K562 (cell line): ENCODE data around the gene DTYMK. TPM values are rescaled to one million over a fixed set of nuclear protein-coding genes. Genes with fewer than 3 reads are reported as not detected.

ENCODE experiments used
- ELF2 ChIP-seq: fragments of 250-450 bp; sonication (Bioruptor Pico); IDR thresholded peaks from 2 replicates; pipeline ENCODE4 v1.5.0; 2021; ENCODE audit warnings: mild to moderate bottlenecking
- ESRRA ChIP-seq: fragments of 450-650 bp; IDR thresholded peaks from 2 replicates; pipeline ENCODE4 v1.6.1; 2014; ENCODE audit warnings: low read depth, mild to moderate bottlenecking, moderate library complexity, borderline replicate concordance
- GTF2A2 ChIP-seq: IDR thresholded peaks from 2 replicates; pipeline ENCODE4 v1.6.1; 2016; ENCODE audit warnings: mild to moderate bottlenecking, missing genetic modification characterization, missing compliant biosample characterization
- GTF2F1 ChIP-seq: IDR thresholded peaks from 2 replicates; pipeline ENCODE4 v1.6.1; 2011; ENCODE audit warnings: low read depth, low read length, improper control_type of control experiment
- KLF16 ChIP-seq: IDR thresholded peaks from 2 replicates; pipeline ENCODE4 v1.6.1; 2016; ENCODE audit warnings: antibody characterized with exemption
- MED1 ChIP-seq: sonication (generic); formaldehyde crosslinking; IDR thresholded peaks from 2 replicates; pipeline ENCODE4 v1.8.1; 2023; ENCODE audit warnings: missing genetic modification reagents, borderline replicate concordance
- NR2C2 ChIP-seq, 2 experiments: fragments of 200-800 bp in 1 of 2; sonication (Bioruptor generic) in 1 of 2; sonication (generic) in 1 of 2; formaldehyde crosslinking in 1 of 2; IDR thresholded peaks; 2 replicates each; pipeline versions ENCODE4 v1.6.1 to v1.8.0; 2016 to 2022; ENCODE audit warnings: mild to moderate bottlenecking in 1 of 2, missing compliant biosample characterization in 1 of 2, missing genetic modification characterization in 1 of 2, missing genetic modification reagents in 1 of 2
- PHB2 ChIP-seq: fragments of 450-650 bp; IDR thresholded peaks from 2 replicates; pipeline ENCODE4 v1.6.1; 2017; ENCODE audit warnings: low read depth
- REST ChIP-seq, 2 experiments: fragments of 450-650 bp; formaldehyde crosslinking in 1 of 2; IDR thresholded peaks; 2 replicates each; pipeline versions ENCODE4 v1.4.0 to v1.6.1; 2014 to 2020; ENCODE audit warnings: mild to moderate bottlenecking in 2 of 2, borderline replicate concordance in 1 of 2, low read depth in 1 of 2
- TCFL5 ChIP-seq: fragments of 250-450 bp; sonication (Bioruptor Pico); conservative IDR thresholded peaks from 2 replicates; pipeline ENCODE4 v1.6.1; 2021; ENCODE audit warnings: mild to moderate bottlenecking, moderate library complexity, matching md5 sums
- TFAM ChIP-seq: fragments of 250-450 bp; sonication (Bioruptor Pico); conservative IDR thresholded peaks from 2 replicates; pipeline ENCODE4 v1.5.0; 2021; ENCODE audit warnings: mild to moderate bottlenecking, moderate library complexity
- THAP7 ChIP-seq: fragments of 250-450 bp; sonication (Bioruptor Pico); IDR thresholded peaks from 2 replicates; pipeline ENCODE4 v1.5.0; 2021
- ZBED1 ChIP-seq: IDR thresholded peaks from 2 replicates; pipeline ENCODE4 v1.6.1; 2014
- ZBTB8A ChIP-seq: fragments of 450-650 bp; IDR thresholded peaks from 2 replicates; pipeline ENCODE4 v1.6.1; 2018; ENCODE audit warnings: mild to moderate bottlenecking, moderate library complexity; ENCODE audit not compliant: partially characterized antibody
- ZNF217 ChIP-seq: sonication (generic); formaldehyde crosslinking; IDR thresholded peaks from 2 replicates; pipeline ENCODE4 v1.8.0; 2022; ENCODE audit warnings: mild to moderate bottlenecking, missing genetic modification reagents
- ZNF518B ChIP-seq: fragments of 250-450 bp; sonication (Bioruptor Pico); IDR thresholded peaks from 2 replicates; pipeline ENCODE4 v1.5.0; 2021; ENCODE audit warnings: mild to moderate bottlenecking, moderate library complexity
- polyA plus RNA-seq, 8 experiments: library from polyadenylated mRNA; depleted of rRNA in 4 of 8; stranded (reverse) in 5 of 8; unstranded in 3 of 8; fragments of >200 nt; fragmentation: Nextera tagmentation in 2 of 8; fragmentation: Illumina TruSeq in 1 of 8; extraction: Ambion mirVana in 2 of 8; extraction: Trizol in 1 of 8; gene quantifications; 2 replicates each; pipeline versions ENCODE4 v1.2.1 to v1.2.3, GENCODE V29; 2011 to 2014; ENCODE audit warnings: inconsistent platforms in 1 of 8, missing spikeins in 1 of 8
- total RNA-seq, 7 experiments: library from RNA; depleted of rRNA in 6 of 7; stranded (reverse); fragments of >200 nt in 6 of 7; fragmentation: Illumina TruSeq in 2 of 7; extraction: Trizol in 2 of 7; gene quantifications; 2 replicates each; pipeline versions ENCODE4 v1.2.1 to v1.2.3, GENCODE V29; 2011 to 2021; ENCODE audit warnings: low replicate concordance in 1 of 7

Gene DTYMK
- total and polyA plus RNA-seq, 9 of the 15 experiments (the other 6 are each of a cell fraction or from before 2014, with no cell fraction given) = 8.2 to 85.0 (median 47.9) TPM

GRCh38 chr2:241701399-241702154 is 15.0 kb upstream of the DTYMK start, which contains the start of gene ING5 (continued):
- TF ChIP-seq NR2C2 (CRISPR knock-in tag; IDR thresholded peaks at IDR 0.05) (0 out of 2 replicates have a peak, but pooled peaks have one; percentile 23), NR2C2 (tag; IDR thresholded peaks at IDR 0.05) (no peak), ZBED1 (no peak), GTF2A2 (tag) (no peak), ELF2 (CRISPR knock-in tag) (0 out of 2 replicates have a peak, but pooled peaks have one; percentile 54), PHB2 (no peak), GTF2F1 (no peak), TFAM (CRISPR knock-in tag) (no peak), MED1 (CRISPR knock-in tag) (no peak), KLF16 (no peak), TCFL5 (CRISPR knock-in tag) (no peak), ZNF217 (CRISPR knock-in tag) (no peak), REST (IDR thresholded peaks at IDR 0.05; ENCODE audit: borderline replicate concordance) (no peak), REST (CRISPR knock-in tag; IDR thresholded peaks at IDR 0.05; ENCODE audit: low read depth) (0 out of 2 replicates have a peak, but pooled peaks have one; percentile 35), ESRRA (no peak), ZNF518B (CRISPR knock-in tag) (no peak), THAP7 (CRISPR knock-in tag) (peak; percentile 63; the same call in 1 of the 2 replicates), ZBTB8A (no peak)
